Esophagus squamous epithelium (tissue), 5 donors: Measurements from ENCODE around the gene PBX3. TPM values are rescaled to one million over a fixed set of nuclear protein-coding genes. Genes with fewer than 3 reads are reported as not detected.

Experiments used
- DNase-seq: peaks from one replicate; lab custom pipeline; 2025; lab: John Stamatoyannopoulos, UW
- H3K27ac ChIP-seq, 4 donors: fragments of 200-600 bp; sonication (generic); one replicate each; pipeline ENCODE4 v1.5.1; 2016 to 2019; ENCODE audit warnings: mild to moderate bottlenecking in 1 of 4
- H3K27me3 ChIP-seq, 4 donors: fragments of 200-600 bp; sonication (generic); 1 replicate in 3 of 4; 2 replicates in 1 of 4; pipeline versions ENCODE4 v1.5.1 to v1.6.0; 2017 to 2021; ENCODE audit warnings: antibody characterized with exemption in 1 of 4
- H3K36me3 ChIP-seq, 3 donors: fragments of 200-600 bp; sonication (generic); one replicate each; pipeline ENCODE4 v1.5.1; 2016 to 2019
- H3K4me1 ChIP-seq, 3 donors: fragments of 200-600 bp; sonication (generic); one replicate each; pipeline ENCODE4 v1.5.1; 2017 to 2019
- H3K4me3 ChIP-seq, 4 donors: fragments of 200-600 bp; sonication (generic); 1 replicate in 3 of 4; 2 replicates in 1 of 4; pipeline ENCODE4 v1.5.1; 2016 to 2019; ENCODE audit warnings: mild to moderate bottlenecking in 2 of 4, moderate library complexity in 1 of 4
- H3K9me3 ChIP-seq, 3 donors: fragments of 200-600 bp; sonication (generic); one replicate each; pipeline ENCODE4 v1.5.1; 2016 to 2019
- CTCF ChIP-seq, 6 experiments: fragments of 450-650 bp in 4 of 6; fragments of 200-600 bp in 2 of 6; sonication (generic) in 2 of 6; IDR thresholded peaks; one replicate each; pipeline ENCODE4 v1.5.1; 2016 to 2019; ENCODE audit warnings: antibody characterized with exemption in 6 of 6, mild to moderate bottlenecking in 4 of 6, moderate library complexity in 4 of 6
- POLR2A ChIP-seq, 4 donors: fragments of 450-650 bp; IDR thresholded peaks; one replicate each; pipeline ENCODE4 v1.6.1; 2017; ENCODE audit warnings: antibody characterized with exemption in 4 of 4, mild to moderate bottlenecking in 4 of 4, moderate library complexity in 3 of 4
- WGBS, 2 donors: methylation state at CpG; one replicate each; pipeline ENCODE4 v1.1.5; 2018; 5-methylcytosine and 5-hydroxymethylcytosine counted together
- intact Hi-C: fragments of 100-400 bp; cut with DNase I; formaldehyde crosslinking; loops from one replicate; pipeline ENCODE4 v1.15.0; 2022
- total RNA-seq, 4 donors: library from RNA; depleted of rRNA; stranded (reverse); fragments of >200 nt; gene quantifications; one replicate each; pipeline ENCODE4 v1.1.0, GENCODE V29; 2016
- donor health status: DM: yes; HTN: yes; CAD: no.

PBX3 gene
- total RNA-seq, 4 donors from 2014 or later: 10.2 to 27.1 (median 12.7) TPM

- no peaks in the 10 kb centered on the region for H3K9me3 ChIP-seq
- no peaks in the 10 kb centered on the region for H3K4me1 ChIP-seq
- TF ChIP-seq POLR2A (IDR thresholded peaks at IDR 0.05) (no peak), CTCF (IDR thresholded peaks at IDR 0.05) (no peak)
- no peaks in the 10 kb centered on the region for H3K27me3 ChIP-seq
- intact Hi-C loops: no loop called here
- DNase-seq: no peak
- no peak overlapping the region for H3K27ac ChIP-seq
- 55 to 57% methylated on average over 1 of the region's 1 CpG for WGBS, 2 donors
- no peaks in the 10 kb centered on the region for H3K36me3 ChIP-seq
- H3K4me3 ChIP-seq: no peak overlapping the region
Measured at GRCh38 chr9:125906144-125906543, 159.0 kb downstream of the PBX3 start.

- H3K27me3 ChIP-seq: no peaks in the 10 kb centered on the region
- no peaks in the 10 kb centered on the region for H3K9me3 ChIP-seq
- H3K4me3 ChIP-seq: no peak overlapping the region
- H3K36me3 ChIP-seq: no peaks in the 10 kb centered on the region
- intact Hi-C loops: no loop called here
- TF ChIP-seq CTCF (IDR thresholded peaks at IDR 0.05): no peak
- no peak for TF ChIP-seq POLR2A (IDR thresholded peaks at IDR 0.05)
- H3K27ac ChIP-seq: no peak overlapping the region
- DNase-seq: no peak
- H3K4me1 ChIP-seq: no peaks in the 10 kb centered on the region
- 76 to 83% methylated on average over 1 of the region's 1 CpG for WGBS, 2 donors
Measured at GRCh38 chr9:125906893-125907292, 159.7 kb downstream of the PBX3 start.

- intact Hi-C loops: no loop called here
- Histone ChIP-seq H3K9me3 (no peaks in the 10 kb centered on the region), H3K27me3 (no peaks in the 10 kb centered on the region), H3K36me3 (no peaks in the 10 kb centered on the region), H3K4me3 (no peak overlapping the region), H3K4me1 (no peaks in the 10 kb centered on the region), H3K27ac (no peak overlapping the region)
- 85 to 87% methylated on average over 4 of the region's 4 CpGs for WGBS, 2 donors
- TF ChIP-seq CTCF (IDR thresholded peaks at IDR 0.05) (no peak), POLR2A (IDR thresholded peaks at IDR 0.05) (no peak)
- DNase-seq: no peak
Measured at GRCh38 chr9:125908136-125908535, 161.0 kb downstream of the PBX3 start.

GRCh38 chr9:125908966-125909365 is 161.8 kb downstream of the PBX3 start:
- H3K27ac ChIP-seq: no peak overlapping the region
- TF ChIP-seq POLR2A (IDR thresholded peaks at IDR 0.05): no peak
- no peak for TF ChIP-seq CTCF (IDR thresholded peaks at IDR 0.05)
- 89 to 100% methylated on average over 2 of the region's 2 CpGs for WGBS, 2 donors
- intact Hi-C loops: no loop called here
- H3K36me3 ChIP-seq: no peaks in the 10 kb centered on the region
- H3K27me3 ChIP-seq: no peaks in the 10 kb centered on the region
- no peak overlapping the region for H3K4me3 ChIP-seq
- DNase-seq: no peak
- no peaks in the 10 kb centered on the region for H3K9me3 ChIP-seq
- H3K4me1 ChIP-seq: no peaks in the 10 kb centered on the region

GRCh38 chr9:125909459-125909858 is 162.3 kb downstream of the PBX3 start:
- Histone ChIP-seq H3K36me3 (no peaks in the 10 kb centered on the region), H3K27me3 (no peaks in the 10 kb centered on the region), H3K4me1 (no peaks in the 10 kb centered on the region), H3K4me3 (no peak overlapping the region), H3K27ac (no peak overlapping the region), H3K9me3 (no peaks in the 10 kb centered on the region)
- intact Hi-C loops: no loop called here
- no peak for DNase-seq
- TF ChIP-seq POLR2A (IDR thresholded peaks at IDR 0.05): no peak
- TF ChIP-seq CTCF (IDR thresholded peaks at IDR 0.05): no peak
- 83 to 85% methylated on average over 4 of the region's 4 CpGs for WGBS, 2 donors
